22Rv1 (cell line): Measurements from ENCODE around the gene GYS2.

Source experiments
- H3K27ac ChIP-seq: fragments of 450-650 bp; 2 replicates; pipeline ENCODE4 v1.5.1; 2017
- ZFX ChIP-seq: fragments of 450-650 bp; IDR thresholded peaks from 2 replicates; pipeline ENCODE4 v1.6.1; 2017; ENCODE audit warnings: antibody characterized with exemption, borderline replicate concordance
- TF ChIP-seq, protein P1 (sequence below): fragments of 450-650 bp; IDR thresholded peaks from 2 replicates; pipeline ENCODE4 v1.5.1; 2017; ENCODE audit warnings: mild to moderate bottlenecking

Gene GYS2

DNA sequence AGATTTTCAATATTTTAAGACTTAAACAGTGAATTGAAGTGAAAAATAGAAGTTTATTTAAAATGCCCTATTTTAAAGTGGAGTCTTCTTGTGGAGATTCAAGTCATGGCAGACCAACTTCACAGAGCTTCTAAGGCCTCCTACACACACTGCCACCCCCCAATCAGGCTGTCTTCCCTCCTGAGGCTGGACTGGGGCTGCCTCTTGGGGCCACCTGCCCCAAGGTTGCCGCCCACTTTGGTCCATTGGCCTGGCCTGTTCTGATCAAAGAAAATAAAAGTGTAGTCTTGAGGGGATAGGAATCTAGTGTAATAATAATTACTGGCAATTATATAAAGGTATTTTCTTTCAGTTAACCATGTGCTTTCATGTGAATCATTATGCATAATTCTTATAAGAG is 101.8 kb downstream of the GYS2 start:
- no peak overlapping the region for H3K27ac ChIP-seq
- no peak for TF ChIP-seq ZFX
- TF ChIP-seq, protein P1, sequence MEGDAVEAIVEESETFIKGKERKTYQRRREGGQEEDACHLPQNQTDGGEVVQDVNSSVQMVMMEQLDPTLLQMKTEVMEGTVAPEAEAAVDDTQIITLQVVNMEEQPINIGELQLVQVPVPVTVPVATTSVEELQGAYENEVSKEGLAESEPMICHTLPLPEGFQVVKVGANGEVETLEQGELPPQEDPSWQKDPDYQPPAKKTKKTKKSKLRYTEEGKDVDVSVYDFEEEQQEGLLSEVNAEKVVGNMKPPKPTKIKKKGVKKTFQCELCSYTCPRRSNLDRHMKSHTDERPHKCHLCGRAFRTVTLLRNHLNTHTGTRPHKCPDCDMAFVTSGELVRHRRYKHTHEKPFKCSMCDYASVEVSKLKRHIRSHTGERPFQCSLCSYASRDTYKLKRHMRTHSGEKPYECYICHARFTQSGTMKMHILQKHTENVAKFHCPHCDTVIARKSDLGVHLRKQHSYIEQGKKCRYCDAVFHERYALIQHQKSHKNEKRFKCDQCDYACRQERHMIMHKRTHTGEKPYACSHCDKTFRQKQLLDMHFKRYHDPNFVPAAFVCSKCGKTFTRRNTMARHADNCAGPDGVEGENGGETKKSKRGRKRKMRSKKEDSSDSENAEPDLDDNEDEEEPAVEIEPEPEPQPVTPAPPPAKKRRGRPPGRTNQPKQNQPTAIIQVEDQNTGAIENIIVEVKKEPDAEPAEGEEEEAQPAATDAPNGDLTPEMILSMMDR, result no peak

- no peak for TF ChIP-seq ZFX
- TF ChIP-seq, protein P1, result no peak
- peak overlapping the region; percentile 64 for H3K27ac ChIP-seq
These were observed 102.5 kb downstream of the GYS2 start for GRCh38 chr12:21502164-21502496.

DNA sequence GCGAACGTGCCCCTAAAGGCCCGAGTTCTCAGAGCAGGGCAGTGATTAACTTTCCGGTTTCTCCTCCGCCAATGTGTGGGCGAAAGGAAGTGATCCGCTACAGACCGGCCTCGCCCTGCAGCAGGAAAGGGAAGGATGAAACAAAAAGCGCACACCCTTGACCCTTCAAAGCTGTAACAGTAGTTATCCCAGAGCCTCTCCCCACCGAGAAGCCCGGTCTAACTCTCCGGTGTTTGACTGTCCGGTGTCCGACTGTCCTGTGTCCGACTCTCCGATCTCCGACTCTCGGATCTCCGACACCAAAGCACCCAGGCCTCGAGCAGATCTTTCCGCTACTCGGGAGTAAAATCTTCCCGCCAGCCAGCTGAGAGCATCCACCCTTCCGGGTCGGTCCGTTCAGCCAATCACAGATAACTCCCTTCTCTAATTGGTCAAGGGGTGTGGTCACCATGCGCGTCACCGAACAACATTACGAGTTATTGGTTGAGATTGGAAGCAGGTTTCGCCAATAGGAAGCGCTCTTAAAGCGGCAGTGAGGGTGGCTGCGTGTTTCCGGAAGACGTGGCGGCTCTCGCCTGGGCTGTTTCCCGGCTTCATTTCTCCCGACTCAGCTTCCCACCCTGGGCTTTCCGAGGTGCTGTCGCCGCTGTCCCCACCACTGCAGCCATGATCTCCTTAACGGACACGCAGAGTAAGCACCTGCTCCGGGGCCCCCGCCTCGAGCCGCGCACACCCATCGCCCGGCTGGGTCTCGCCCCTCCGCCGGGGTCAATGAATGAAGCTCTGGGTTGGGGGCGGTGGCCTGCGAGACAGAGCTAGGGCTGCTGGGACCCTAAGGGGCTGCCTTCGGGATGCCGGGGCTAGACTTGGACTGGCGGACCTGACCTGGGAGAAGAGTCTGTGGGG is 103.1 kb downstream of the GYS2 start, which contains the start of the genes GOLT1B and RECQL:
Gene GOLT1B (plus strand): TSS at position 532 of the 906 bp plus-strand sequence. CDS start 135 bp downstream, at position 667.
Gene RECQL (minus strand): TSS at position 378 of the 906 bp plus-strand sequence. CDS start 2,065 bp downstream, outside the sequence.
- TF ChIP-seq ZFX, result no peak
- TF ChIP-seq, protein P1, result no peak
- H3K27ac ChIP-seq, result peak within 1 kb of the TSS; percentile 64

- TF ChIP-seq, protein P1, result no peak
- TF ChIP-seq ZFX, result no peak
These were observed 103.8 kb downstream of the GYS2 start for GRCh38 chr12:21500786-21501257.

DNA sequence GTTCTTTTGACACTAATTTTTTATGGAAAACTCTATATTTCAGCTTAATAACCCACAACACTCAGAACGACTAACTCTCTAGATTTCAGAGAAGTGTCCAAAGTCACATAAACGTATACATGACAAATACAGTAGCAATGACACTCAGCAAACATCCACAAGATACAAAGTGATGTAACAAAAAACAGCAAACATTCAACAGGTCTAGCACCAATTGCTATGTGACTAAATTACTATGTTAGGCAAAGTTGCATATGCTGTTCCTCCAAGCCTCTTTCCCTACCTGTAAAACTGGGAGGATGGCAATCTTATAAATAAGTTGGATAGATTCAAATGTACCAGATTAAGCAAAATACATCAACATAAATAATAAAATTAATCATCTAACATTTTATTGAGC is 104.9 kb downstream of the GYS2 start:
- no peak overlapping the region for H3K27ac ChIP-seq
- no peak for TF ChIP-seq ZFX
- TF ChIP-seq, protein P1, result no peak

More at GRCh38 chr12:21500786-21501257, 103.8 kb downstream of the GYS2 start:
- H3K27ac ChIP-seq, result peak overlapping the region; percentile 64
